Smooth muscle cell (in vitro differentiated cells): Measurements from ENCODE around the gene ABCB8. TPM values are rescaled to one million over a fixed set of nuclear protein-coding genes. Genes with fewer than 3 reads are reported as not detected.
A peak's percentile ranks its signal among the peaks of the same experiment; 100 is the strongest.

ENCODE experiments used
- DNase-seq: peaks from one replicate; lab custom pipeline; 2025; ENCODE audit not compliant: unreplicated experiment; lab: John Stamatoyannopoulos, UW
- H2AFZ ChIP-seq: fragments of 200-600 bp; sonication (generic); 2 replicates; pipeline ENCODE4 v1.6.0; 2016; ENCODE audit warnings: antibody characterized with exemption, low read depth, mild to moderate bottlenecking
- H3F3A ChIP-seq: fragments of 200-600 bp; sonication (generic); 2 replicates; pipeline ENCODE4 v1.6.0; 2017; ENCODE audit warnings: antibody characterized with exemption, low read depth
- H3K27ac ChIP-seq: fragments of 200-600 bp; sonication (generic); 2 replicates; pipeline ENCODE4 v1.5.1; 2016; ENCODE audit warnings: low read depth, mild to moderate bottlenecking
- H3K27me3 ChIP-seq: fragments of 200-600 bp; sonication (generic); 2 replicates; pipeline ENCODE4 v1.6.1; 2016; ENCODE audit warnings: low read depth, mild to moderate bottlenecking
- H3K36me3 ChIP-seq: fragments of 200-600 bp; sonication (generic); 2 replicates; pipeline ENCODE4 v1.5.1; 2016; ENCODE audit warnings: low read depth
- H3K4me1 ChIP-seq: fragments of 200-600 bp; sonication (generic); 2 replicates; pipeline ENCODE4 v1.5.1; 2016; ENCODE audit warnings: low read depth
- H3K4me2 ChIP-seq: fragments of 200-600 bp; sonication (generic); 2 replicates; pipeline ENCODE4 v1.6.0; 2016; ENCODE audit warnings: mild to moderate bottlenecking
- H3K4me3 ChIP-seq: fragments of 200-600 bp; sonication (generic); 2 replicates; pipeline ENCODE4 v1.5.1; 2016; ENCODE audit warnings: mild to moderate bottlenecking
- H3K79me2 ChIP-seq: fragments of 200-600 bp; sonication (generic); 2 replicates; pipeline ENCODE4 v1.6.0; 2016; ENCODE audit warnings: low read depth, mild to moderate bottlenecking
- H3K9ac ChIP-seq: fragments of 200-600 bp; sonication (generic); 2 replicates; pipeline ENCODE4 v1.6.0; 2016; ENCODE audit warnings: low read depth
- H3K9me3 ChIP-seq: fragments of 200-600 bp; sonication (generic); replicated peaks from 2 replicates; pipeline ENCODE4 v1.5.1; 2016; ENCODE audit warnings: low read depth
- H4K20me1 ChIP-seq: fragments of 200-600 bp; sonication (generic); 2 replicates; pipeline ENCODE4 v1.6.0; 2016; ENCODE audit warnings: low read depth
- WGBS: methylation state at CpG from one replicate; pipeline ENCODE4 v1.1.7; 2016; ENCODE audit warnings: low lambda C conversion rate; 5-methylcytosine and 5-hydroxymethylcytosine counted together
- polyA plus RNA-seq: library from polyadenylated mRNA; unstranded; fragments of >200 nt; fragmentation: Nextera tagmentation; extraction: Ambion mirVana; gene quantifications from 2 replicates; pipeline ENCODE4 v1.2.1, GENCODE V29; 2016
- total RNA-seq: library from RNA; depleted of rRNA; stranded (reverse); fragments of >200 nt; gene quantifications from 2 replicates; pipeline ENCODE4 v1.2.3, GENCODE V29; 2014
- TF ChIP-seq, protein P1 (sequence below): fragments of 200-600 bp; sonication (generic); IDR thresholded peaks from 2 replicates; pipeline ENCODE4 v1.5.1; 2017; ENCODE audit warnings: borderline replicate concordance, mild to moderate bottlenecking, antibody characterized with exemption; ENCODE audit not compliant: insufficient read depth, poor library complexity, severe bottlenecking

Gene ABCB8
- total and polyA plus RNA-seq, 2 experiments from 2014 or later: 23.4 to 24.2 TPM

DNA sequence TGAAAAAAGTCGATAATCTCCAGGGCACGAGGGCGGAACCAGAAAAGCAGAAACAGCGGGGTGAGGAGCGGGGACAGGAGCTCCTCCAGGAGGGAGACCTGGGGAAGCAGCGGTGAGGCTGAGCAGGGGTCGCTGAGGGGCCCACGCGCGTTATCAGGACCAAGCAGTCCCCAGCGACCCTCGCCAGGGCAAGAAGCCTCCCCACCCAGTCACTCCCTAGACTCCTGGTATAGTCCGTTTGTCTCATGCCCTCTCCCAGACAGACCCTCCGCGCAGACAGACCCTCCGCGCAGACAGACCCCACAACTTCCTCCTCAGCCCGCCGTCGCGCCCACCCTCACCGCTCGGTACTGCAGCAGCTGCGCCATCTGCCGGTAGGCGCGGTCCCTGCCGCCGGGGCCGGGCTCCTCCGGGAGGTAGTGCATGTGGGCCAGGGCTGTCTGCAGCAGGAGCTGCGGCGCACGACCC lies 10.3 kb upstream of the ABCB8 start:
- H3K27me3 ChIP-seq: no peaks in the 10 kb centered on the region
- H3K27ac ChIP-seq: no peak overlapping the region
- no peaks in the 10 kb centered on the region for H3K9me3 ChIP-seq
- 14% methylated on average over 33 of the region's 34 CpGs for WGBS
- no peaks in the 10 kb centered on the region for H3K36me3 ChIP-seq
- TF ChIP-seq, protein P1, sequence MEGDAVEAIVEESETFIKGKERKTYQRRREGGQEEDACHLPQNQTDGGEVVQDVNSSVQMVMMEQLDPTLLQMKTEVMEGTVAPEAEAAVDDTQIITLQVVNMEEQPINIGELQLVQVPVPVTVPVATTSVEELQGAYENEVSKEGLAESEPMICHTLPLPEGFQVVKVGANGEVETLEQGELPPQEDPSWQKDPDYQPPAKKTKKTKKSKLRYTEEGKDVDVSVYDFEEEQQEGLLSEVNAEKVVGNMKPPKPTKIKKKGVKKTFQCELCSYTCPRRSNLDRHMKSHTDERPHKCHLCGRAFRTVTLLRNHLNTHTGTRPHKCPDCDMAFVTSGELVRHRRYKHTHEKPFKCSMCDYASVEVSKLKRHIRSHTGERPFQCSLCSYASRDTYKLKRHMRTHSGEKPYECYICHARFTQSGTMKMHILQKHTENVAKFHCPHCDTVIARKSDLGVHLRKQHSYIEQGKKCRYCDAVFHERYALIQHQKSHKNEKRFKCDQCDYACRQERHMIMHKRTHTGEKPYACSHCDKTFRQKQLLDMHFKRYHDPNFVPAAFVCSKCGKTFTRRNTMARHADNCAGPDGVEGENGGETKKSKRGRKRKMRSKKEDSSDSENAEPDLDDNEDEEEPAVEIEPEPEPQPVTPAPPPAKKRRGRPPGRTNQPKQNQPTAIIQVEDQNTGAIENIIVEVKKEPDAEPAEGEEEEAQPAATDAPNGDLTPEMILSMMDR: peak; percentile 91
- peaks cover 19% of the 10 kb centered on the region for H3K4me1 ChIP-seq
- no peaks in the 10 kb centered on the region for H4K20me1 ChIP-seq
- no peaks in the 10 kb centered on the region for H3F3A ChIP-seq
- H3K79me2 ChIP-seq: no peaks in the 10 kb centered on the region
- no peak overlapping the region for H3K9ac ChIP-seq
- peak overlapping the region; percentile 73 for H2AFZ ChIP-seq
- peak overlapping the region; percentile 87 for H3K4me2 ChIP-seq
- peak; percentile 36 for DNase-seq
- peak overlapping the region; percentile 45 for H3K4me3 ChIP-seq

DNA sequence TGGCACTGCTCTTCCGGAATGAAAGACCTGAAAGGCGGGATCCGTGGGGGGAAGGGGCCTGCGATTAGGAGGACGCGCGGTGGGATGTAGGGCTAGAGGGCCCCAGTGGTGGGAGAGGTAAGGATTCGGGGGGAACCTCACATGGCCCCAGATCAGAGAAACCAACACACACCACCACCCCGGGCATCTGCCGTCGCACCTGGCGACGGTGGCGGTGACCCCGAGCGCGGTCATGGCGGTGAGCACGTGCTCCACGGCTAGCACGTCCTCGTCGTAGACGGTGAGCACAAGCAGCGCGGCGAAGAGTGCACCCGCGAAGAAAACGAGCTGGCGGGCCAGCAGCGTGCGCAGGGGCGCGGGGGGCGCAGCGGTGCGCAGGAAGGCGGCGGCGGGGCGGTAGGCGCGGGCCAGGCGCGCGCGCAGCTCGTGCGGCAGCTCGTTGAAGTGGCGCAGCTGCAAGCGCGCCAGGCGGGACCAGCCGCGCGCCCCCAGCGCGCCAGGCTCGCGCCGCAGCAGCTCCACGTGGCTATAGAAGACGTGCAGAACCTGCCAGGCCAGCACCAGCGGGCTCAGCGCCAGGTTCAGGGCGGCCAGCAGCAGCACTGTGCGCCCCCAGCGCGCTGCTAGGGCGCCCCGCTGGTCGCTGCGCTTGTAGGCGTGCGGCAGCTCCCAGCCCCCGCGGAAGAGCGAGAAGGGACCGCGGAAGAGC lies 9.7 kb upstream of the ABCB8 start:
- Histone ChIP-seq H3K27me3 (no peaks in the 10 kb centered on the region), H3K9ac (no peak overlapping the region), H3K36me3 (no peaks in the 10 kb centered on the region), H3K9me3 (no peaks in the 10 kb centered on the region), H3K79me2 (no peaks in the 10 kb centered on the region), H3K4me3 (peak overlapping the region; percentile 45), H4K20me1 (no peaks in the 10 kb centered on the region), H2AFZ (peak overlapping the region; percentile 49), H3K4me2 (peak overlapping the region; percentile 87), H3F3A (no peaks in the 10 kb centered on the region), H3K27ac (no peak overlapping the region), H3K4me1 (peaks cover 19% of the 10 kb centered on the region)
- TF ChIP-seq, protein P1: no peak
- DNase-seq: no peak
- WGBS: 12% methylated on average over 82 of the region's 82 CpGs

DNA sequence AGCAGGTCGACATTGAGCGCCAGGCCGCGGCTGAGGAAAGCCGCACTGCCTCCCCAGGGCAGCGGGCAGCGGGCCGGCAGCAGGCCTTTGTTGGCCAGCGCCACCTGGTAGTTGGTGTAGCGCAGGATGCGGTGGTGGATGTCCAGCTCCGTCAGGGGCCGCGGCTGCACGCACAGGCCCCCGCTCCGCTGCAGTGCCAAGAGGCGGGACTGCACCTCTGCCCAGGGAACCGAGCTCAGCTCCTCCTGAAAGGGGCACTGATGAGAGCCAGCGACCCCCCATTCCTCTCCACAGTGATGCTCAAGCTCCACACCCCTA lies 9.2 kb upstream of the ABCB8 start:
- H4K20me1 ChIP-seq: no peaks in the 10 kb centered on the region
- no peaks in the 10 kb centered on the region for H3K27me3 ChIP-seq
- WGBS: 61% methylated on average over 19 of the region's 20 CpGs
- no peak overlapping the region for H3K27ac ChIP-seq
- H2AFZ ChIP-seq: peak overlapping the region; percentile 49
- H3K79me2 ChIP-seq: no peaks in the 10 kb centered on the region
- H3F3A ChIP-seq: no peaks in the 10 kb centered on the region
- H3K36me3 ChIP-seq: no peaks in the 10 kb centered on the region
- peak overlapping the region; percentile 87 for H3K4me2 ChIP-seq
- DNase-seq: no peak
- H3K9ac ChIP-seq: no peak overlapping the region
- TF ChIP-seq, protein P1: no peak
- H3K4me1 ChIP-seq: peaks cover 19% of the 10 kb centered on the region
- peak overlapping the region; percentile 45 for H3K4me3 ChIP-seq
- no peaks in the 10 kb centered on the region for H3K9me3 ChIP-seq

DNA sequence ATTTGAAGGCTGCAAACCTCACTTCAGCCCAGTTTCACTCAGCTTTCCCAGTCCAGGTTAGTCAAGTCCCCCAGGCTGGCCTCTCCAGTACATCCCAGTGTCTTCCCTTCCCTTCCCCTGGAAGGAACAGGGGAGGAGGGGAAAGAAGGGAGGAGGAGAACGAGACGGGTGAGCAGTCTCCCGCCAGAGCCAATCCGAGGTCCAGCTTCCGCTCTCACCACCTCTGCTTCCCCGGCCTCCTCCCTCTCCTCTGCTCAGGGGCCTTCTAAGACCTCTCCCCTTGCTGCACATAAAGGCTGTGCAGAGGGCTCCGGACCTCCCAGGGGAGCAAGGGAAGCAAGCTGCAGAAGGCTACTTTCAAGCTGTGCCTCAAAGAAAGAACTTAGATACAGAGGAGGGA lies 8.0 kb upstream of the ABCB8 start:
- H2AFZ ChIP-seq: peak overlapping the region; percentile 66
- H3K4me2 ChIP-seq: peak overlapping the region; percentile 61
- H3K4me1 ChIP-seq: peaks cover 19% of the 10 kb centered on the region
- H3K36me3 ChIP-seq: no peaks in the 10 kb centered on the region
- no peak for DNase-seq
- 18% methylated on average over 7 of the region's 7 CpGs for WGBS
- no peak overlapping the region for H3K9ac ChIP-seq
- no peak overlapping the region for H3K4me3 ChIP-seq
- H3K79me2 ChIP-seq: no peaks in the 10 kb centered on the region
- H3K27me3 ChIP-seq: no peaks in the 10 kb centered on the region
- H3K27ac ChIP-seq: no peak overlapping the region
- no peaks in the 10 kb centered on the region for H4K20me1 ChIP-seq
- no peaks in the 10 kb centered on the region for H3K9me3 ChIP-seq
- H3F3A ChIP-seq: no peaks in the 10 kb centered on the region
- TF ChIP-seq, protein P1: no peak
